GM12864 (cell line): Measurements from ENCODE around the gene HUS1.

Source experiments
- DNase-seq: peaks from one replicate; pipeline ENCODE4 v3.0.0-alpha.2; 2011; ENCODE audit warnings: low read depth
- H3K4me3 ChIP-seq: 2 replicates; pipeline ENCODE4 v1.5.1; 2011; ENCODE audit warnings: mild to moderate bottlenecking, low read depth, low read length, control low read depth
- TF ChIP-seq, protein P1 (sequence below): IDR thresholded peaks from 2 replicates; pipeline ENCODE4 v1.5.1; 2011; ENCODE audit warnings: low read depth, mild to moderate bottlenecking, moderate library complexity, low read length, control low read depth, inconsistent platforms; ENCODE audit errors: missing control alignments

Gene HUS1

DNA sequence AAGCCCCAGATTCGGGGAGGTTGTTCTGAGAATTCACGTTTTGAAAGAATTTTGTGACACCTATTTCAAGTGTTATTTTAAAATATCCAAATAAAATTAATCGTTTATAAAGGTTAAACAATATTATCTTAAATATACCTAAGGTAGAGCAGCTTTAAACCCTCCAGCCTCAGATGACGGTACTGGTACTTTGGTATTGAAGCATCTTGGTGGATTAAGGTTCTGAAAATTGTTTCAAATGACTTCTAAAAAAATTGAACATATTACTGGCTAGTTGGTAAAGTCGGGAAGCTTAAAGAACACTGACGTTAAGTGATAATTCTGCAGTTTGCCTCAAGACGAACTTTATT, 392 bp upstream of the HUS1 start:
- DNase-seq = no peak
- TF ChIP-seq, protein P1, sequence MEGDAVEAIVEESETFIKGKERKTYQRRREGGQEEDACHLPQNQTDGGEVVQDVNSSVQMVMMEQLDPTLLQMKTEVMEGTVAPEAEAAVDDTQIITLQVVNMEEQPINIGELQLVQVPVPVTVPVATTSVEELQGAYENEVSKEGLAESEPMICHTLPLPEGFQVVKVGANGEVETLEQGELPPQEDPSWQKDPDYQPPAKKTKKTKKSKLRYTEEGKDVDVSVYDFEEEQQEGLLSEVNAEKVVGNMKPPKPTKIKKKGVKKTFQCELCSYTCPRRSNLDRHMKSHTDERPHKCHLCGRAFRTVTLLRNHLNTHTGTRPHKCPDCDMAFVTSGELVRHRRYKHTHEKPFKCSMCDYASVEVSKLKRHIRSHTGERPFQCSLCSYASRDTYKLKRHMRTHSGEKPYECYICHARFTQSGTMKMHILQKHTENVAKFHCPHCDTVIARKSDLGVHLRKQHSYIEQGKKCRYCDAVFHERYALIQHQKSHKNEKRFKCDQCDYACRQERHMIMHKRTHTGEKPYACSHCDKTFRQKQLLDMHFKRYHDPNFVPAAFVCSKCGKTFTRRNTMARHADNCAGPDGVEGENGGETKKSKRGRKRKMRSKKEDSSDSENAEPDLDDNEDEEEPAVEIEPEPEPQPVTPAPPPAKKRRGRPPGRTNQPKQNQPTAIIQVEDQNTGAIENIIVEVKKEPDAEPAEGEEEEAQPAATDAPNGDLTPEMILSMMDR = no peak
- peak overlapping the region; percentile 81 for H3K4me3 ChIP-seq

DNA sequence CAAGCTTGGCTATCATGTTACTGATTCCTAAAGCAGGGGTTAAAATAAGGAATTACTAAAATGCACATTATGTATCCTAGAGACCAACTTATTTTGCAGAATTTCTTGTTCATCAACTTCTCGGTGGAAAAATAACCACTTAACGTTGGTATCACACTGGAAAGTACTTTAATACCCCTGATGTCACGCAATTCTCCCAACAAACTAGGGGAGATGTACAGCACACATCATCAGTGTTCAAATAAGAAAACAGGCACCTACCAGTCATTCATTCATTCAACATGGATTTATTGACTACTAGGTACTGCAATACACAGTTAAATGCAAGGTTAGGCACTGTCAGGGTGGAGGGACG, 648 bp downstream of the HUS1 start:
- no peak for DNase-seq
- H3K4me3 ChIP-seq = peak overlapping the region; percentile 81
- TF ChIP-seq, protein P1 = no peak

DNA sequence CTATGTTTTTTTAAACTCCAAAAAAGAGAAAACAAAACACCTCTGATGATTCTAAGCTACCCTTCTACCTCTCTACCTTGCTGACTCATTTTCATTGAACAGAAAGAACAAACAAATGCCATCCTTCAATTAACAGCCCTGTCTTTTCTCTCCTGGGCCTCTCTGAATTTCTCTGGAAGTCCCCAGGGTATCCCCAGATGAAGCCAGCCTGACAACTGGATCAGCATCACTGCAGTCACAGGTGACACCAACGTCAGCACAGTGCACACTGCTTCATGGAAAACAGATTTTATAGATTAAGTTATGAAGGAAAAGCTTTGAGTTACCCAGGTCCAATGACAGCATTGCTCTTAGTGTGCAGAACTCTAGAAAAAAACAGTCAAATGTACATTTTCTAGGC, 5.7 kb downstream of the HUS1 start:
- H3K4me3 ChIP-seq = no peak overlapping the region
- TF ChIP-seq, protein P1 = no peak
- no peak for DNase-seq

DNA sequence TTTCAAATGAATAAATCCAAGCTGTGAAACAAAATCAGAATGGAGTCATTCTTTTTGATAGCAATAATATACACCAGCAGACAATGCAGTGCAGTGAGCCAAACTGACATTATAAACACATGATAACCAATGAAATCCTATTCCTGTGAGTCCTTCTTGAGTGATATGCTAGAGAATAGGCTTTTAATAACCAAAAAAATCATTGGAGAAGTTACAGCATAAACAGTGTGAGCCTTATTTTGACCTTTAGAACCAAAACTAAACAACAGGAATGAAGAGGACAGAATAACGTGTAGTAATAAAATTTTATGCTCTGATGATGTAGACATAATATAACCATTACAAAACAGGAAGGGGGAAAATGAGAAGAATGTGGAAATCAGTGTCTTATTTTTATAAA, 8.7 kb downstream of the HUS1 start:
- DNase-seq = no peak
- TF ChIP-seq, protein P1 = no peak
- H3K4me3 ChIP-seq = no peak overlapping the region

DNA sequence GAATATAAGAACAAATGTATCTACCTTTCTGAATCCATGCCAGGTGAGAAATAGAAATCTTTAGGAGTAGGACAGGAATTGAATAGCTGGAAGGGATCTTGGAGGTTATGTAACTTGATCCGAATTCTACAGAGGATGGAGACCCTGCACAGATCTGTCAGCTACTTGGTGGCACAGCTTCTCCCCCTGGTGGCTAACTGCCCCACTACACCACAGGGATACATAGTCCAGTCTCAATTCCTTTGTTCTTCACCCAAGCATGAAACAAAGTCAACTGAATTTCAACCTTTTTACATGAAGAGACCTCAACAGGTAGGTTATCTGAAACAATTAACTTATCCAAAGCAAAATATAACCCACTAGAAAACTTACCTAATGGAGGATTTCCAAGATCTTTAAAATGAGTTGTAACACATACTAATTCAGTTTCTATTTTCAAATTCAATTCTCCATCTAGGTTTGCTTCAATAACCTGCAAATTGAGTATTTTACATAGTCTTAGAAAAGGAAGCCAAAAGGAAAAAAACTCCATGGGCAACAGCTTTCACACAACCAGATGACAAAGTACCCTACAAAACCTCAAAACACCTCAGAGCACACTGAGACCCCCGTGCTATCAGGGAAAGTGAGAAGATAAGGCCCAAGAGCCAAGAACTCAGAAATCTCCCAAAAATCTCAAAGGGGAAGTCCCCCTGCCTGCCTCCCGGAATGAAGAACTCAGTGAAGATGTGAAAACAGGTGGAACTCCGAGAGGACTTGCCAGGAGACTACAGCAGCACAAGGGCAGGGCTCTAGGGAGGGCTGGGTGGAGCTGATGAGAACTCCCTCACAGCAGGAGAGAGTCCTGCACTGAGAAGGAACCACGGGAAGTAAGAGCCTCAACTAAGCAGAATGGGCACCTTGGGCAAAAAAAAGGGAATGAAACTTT, 10.3 kb downstream of the HUS1 start:
- DNase-seq = peak; percentile 39
- TF ChIP-seq, protein P1 = peak; percentile 96
- no peak overlapping the region for H3K4me3 ChIP-seq

DNA sequence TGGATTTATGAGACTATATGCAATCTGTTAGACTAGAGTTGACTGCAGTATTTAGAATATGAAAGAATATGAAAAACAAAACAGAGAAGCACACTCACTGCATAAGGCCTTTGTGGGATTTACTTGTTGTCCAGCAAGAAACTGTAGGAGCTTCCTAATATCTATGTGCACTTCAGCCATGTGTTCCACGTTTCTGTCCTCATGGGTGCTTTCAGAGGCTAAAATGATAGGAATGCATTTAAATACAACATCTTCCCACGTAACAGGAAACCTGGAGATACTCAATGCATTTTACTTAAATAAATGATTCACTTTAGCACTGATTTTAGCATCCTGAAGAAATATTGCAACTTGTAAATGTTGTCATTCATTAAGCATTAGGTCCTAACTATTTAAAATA, 11.7 kb downstream of the HUS1 start:
- DNase-seq = no peak
- H3K4me3 ChIP-seq = no peak overlapping the region
- TF ChIP-seq, protein P1 = no peak

DNA sequence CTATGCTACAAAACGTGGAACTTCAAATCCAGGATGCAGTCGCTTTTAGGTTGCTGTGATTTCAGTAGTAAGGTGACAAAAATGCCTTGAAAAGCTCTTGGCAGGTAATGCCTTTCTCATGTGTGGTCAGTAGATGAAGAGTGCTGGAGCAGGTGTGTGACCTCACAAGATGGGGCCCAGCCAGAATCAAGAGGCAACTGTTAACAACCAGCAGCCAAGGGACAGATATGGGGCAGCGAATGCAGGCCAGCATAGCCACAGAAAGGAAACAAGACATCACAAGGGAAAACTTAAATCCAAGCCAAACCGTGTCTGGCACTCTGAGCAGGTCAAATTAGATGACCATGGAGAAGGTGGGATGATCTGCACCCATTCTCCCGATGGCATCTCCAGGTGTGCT, 12.3 kb downstream of the HUS1 start:
- TF ChIP-seq, protein P1 = no peak
- DNase-seq = no peak

More for the DNA sequence above, 12.3 kb downstream of the HUS1 start:
- H3K4me3 ChIP-seq = no peak overlapping the region
